Hematopoietic multipotent progenitor cell (in vitro differentiated cells): ENCODE measurements around the gene FAM25A. TPM values are rescaled to one million over a fixed set of nuclear protein-coding genes. Genes with fewer than 3 reads are reported as not detected.
"Not testable (repeated sequence)": the region's sequence is repeated elsewhere in the genome, so short reads cannot be mapped to it uniquely, and the experiment has no call there.

Experiments used
- DNase-seq, 3 donors: peaks; one replicate each; pipeline ENCODE4 v3.0.0-alpha.2; 2011 to 2015; ENCODE audit warnings: low read depth in 2 of 3, low spot score in 2 of 3
- total RNA-seq: library from RNA; depleted of rRNA; stranded (reverse); fragments of >200 nt; gene quantifications from one replicate; pipeline ENCODE4 v1.2.3, GENCODE V29; 2012

FAM25A gene
- total RNA-seq, 1 donor = not detected

DNA sequence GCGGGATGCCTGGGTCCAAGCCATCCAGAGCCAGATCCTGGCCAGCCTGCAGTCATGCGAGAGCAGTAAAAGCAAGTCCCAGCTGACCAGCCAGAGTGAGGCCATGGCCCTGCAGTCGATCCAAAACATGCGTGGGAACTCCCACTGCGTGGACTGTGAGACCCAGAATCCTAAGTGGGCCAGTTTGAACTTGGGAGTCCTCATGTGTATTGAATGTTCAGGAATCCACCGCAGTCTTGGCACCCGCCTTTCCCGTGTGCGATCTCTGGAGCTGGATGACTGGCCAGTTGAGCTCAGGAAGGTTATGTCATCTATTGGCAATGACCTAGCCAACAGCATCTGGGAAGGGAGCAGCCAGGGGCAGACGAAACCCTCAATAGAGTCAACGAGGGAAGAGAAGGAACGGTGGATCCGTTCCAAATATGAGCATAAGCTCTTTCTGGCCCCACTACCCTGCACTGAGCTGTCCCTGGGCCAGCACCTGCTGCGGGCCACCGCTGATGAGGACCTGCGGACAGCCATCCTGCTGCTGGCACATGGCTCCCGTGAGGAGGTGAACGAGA lies 10.9 kb upstream of the FAM25A start:
- DNase-seq = not testable (repeated sequence)

DNA sequence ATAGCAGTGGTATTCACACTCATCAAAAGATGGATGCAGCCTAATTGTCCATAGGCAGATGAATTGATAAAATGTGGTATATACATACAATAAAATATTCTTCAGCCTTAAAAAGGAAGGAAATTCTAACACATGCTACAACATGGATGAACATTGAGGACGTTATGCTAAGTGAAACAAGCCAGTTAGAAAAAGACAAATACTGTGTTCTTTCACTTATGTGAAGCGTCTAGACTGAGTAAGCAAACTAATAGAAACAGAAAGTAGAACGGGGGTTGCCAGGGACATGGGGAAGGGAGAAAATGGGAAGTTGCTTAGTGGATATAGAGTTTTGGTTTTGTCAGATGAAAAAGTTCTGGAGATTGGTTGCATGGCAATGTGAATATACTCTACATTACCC lies 6.6 kb upstream of the FAM25A start:
- DNase-seq = peak in 2 of 3 donors; percentile 11 to 21

DNA sequence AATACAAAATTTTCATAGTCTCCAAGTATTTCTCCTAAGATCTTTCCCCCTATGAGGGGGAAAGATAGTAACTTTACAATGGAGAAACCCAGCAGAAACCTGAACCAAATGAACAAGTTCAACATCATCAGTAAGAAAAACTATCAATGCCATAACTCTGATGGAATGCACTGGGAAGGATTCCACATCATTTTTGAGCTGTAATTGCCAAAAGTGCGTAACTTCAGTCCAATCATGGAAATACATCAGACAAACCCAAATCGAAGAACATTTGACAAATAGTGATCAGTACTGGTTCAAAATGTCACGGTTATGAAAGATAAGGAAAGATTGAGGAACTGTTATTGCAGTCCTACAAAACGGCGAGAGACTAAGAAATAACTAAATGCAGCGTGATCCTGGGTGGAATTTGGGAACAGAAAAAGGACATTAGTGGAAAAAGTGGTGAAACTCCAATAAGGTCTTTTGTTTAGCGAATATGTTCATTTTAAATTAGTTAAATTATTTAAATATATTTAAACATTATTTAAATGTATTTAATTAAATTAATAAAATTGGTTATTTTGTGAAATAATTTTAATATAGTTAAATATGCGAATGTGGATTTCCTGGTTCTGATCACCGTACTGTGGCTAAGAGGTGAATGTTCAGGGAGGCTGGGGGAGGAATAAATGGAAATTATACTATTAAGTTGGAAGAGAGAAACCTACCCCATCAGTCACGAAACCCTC lies 4.9 kb upstream of the FAM25A start:
- not testable (repeated sequence) for DNase-seq

DNA sequence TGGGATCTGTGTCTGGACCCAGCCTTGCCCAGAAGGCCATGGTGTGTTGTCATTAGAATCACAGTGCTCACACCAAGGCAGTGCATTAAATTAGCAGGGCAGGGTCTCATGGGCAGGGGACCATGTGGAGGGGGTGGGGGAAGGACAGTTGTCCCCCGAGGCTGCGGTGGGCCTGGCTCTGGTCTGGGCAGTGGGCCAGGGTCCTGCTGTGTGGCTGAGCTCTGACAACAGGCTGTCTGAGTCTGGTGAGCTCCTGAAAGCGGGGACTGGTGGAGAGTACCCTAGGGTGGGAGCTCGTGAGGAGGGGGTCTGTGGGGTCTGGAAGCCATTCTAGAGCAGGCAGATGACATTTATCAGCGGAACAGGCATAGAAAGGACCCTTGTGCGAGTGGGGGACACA lies 2.0 kb upstream of the FAM25A start:
- DNase-seq = not testable (repeated sequence)

DNA sequence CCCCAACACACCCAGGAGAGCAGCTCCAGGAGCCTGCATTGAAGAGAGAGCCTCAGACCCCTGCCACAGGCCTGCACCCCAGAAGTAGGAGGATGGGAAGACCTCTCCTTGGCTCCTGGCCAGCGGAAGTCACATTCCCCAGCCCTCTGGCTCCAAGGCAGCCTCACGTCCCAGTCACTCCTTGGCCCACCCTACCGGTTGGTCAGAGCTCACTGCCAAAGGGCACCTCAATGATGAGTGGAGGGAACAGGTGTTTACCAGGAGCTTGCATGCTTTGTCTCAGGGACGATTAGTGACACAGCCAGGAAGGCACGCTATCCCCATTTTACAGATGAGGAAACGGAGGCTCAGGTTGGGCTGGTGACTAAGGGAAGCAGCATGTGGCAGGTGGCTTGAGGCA lies 1.0 kb upstream of the FAM25A start:
- DNase-seq = not testable (repeated sequence)

DNA sequence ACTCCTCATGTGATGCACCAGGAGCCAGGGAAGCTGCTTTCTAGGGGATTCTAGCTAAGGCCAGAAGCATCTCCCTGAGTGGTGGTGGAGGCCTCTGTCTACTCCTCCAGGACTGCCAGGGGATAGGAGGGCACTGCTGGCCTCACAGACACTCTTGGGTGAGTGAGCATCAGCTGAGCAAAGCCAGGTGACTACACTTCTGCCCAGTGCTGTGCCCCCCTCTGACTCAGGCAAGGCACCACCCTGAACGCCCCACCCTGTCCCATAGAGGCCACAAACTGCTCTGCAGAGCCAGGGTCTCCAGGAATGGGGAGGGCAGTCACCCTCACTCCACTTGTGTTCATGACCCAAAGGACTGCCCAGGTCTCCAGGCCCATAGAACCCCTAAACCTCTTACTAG lies 590 bp upstream of the FAM25A start:
- not testable (repeated sequence) for DNase-seq

DNA sequence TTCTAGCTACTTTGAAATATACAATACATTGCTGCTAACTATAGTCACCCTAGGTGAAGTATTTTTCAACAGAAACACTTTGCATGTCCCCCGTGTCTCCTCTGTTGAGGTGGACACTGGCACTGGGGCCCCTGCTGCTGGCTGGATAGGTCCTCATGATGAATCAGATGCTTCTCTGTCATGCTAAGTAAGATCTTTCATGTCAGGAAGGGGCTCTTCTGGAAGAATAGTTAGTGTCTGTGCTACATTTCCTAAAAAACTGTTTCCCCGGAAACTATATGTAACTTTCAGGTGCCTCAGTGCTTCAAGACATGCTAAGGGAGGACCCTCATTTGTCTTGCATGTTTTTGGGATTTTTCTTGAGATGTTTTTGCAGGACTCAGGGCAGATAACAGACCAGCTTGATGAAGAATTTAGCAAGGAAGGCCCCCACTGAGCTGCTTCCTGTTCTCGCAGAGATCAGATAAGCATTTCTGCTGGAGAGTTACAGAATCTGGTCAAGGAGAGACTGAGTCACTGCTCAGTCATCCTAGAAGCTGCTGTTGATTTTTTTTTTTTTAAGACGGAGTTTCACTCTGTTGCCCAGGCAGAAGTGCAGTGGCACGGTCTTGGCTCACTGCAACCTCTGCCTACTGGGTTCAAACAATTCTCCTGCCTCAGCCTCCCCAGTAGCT lies 5.3 kb downstream of the FAM25A start:
- DNase-seq = peak in 2 of 3 donors; percentile 22 to 34

DNA sequence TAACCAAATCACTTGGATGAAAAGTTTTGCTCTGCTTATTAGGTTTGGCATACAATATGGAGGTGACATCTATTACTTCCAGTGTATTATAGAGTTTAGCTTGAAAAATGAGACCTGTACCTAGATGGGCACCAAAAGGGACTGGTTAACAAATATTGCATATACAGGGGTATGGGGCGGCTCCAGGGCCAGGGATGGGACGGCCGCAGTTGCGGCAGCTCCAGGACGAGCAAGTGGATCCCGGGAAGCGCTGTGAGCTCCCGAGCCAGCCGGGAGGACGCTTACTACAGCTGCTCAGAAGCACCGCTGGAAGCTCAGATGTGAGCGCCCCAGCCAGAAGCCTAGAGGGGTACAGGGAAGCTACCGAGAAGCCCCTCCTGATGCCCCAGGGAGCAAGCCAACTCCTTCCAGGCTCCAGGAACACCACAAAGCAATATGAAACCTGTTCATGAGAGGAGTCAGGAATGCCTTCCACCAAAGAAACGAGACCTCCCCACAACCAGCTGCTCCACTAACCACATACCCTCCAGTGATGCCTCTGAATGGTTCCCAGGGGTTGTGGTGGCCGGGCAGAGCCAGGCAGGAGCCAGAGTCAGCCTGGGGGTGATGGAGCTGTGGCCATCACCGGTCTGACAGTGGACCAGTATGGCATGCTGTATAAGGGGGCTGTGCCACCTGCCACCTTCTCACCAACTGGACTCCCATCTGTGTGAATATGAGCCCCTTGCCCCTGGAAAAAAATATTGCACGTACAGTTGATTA lies 6.8 kb downstream of the FAM25A start:
- DNase-seq = not testable (repeated sequence)

DNA sequence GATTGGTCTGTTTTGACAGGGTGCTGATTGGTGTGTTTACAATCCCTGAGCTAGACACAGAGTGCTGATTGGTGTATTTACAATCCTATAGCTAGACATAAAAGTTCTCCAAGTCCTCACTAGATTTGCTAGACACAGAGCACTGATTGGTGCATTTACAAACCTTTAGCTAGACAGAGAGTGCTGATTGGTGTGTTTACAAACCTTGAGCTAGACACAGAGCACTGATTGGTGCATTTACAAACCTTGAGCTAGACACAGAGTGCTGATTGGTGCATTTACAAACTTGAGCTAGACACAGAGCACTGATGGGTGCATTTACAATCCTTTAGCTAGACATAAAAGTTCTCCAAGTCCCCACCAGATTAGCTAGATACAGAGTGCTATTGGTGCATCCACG lies 10.3 kb downstream of the FAM25A start:
- not testable (repeated sequence) for DNase-seq

DNA sequence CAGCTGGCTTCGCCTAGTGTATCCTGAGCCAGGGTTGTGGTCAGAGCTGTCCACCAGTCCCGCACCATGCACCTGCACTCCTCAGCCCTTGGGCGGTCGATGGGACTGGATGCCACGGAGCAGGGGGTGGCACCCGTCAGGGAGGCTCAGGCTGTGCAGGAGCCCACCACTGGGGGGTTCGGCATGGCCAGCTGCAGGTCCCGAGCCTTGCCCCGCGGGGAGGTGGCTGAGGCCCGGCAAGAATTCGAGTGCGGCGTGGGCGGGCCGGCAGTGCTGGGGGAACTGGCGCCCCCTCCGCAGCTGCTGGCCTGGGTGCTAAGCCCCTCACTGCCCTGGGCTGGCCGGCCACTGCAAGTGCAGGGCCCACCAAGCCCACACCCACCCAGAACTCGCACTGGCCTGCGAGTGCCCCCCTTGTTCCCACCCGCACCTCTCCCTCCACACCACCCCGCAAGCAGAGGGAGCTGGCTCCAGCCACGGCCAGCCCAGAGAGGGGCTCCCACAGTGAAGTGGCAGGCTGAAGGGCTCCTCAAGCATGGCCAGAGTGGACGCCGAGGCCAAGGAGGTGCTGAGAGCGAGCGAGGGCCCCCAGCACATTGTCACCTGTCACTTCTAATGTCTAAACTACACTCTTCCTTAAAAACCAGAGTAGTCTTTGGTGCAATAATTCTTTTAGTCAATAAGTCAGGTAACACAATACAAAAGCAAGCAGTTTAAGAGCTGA lies 11.0 kb downstream of the FAM25A start:
- no peak for DNase-seq

DNA sequence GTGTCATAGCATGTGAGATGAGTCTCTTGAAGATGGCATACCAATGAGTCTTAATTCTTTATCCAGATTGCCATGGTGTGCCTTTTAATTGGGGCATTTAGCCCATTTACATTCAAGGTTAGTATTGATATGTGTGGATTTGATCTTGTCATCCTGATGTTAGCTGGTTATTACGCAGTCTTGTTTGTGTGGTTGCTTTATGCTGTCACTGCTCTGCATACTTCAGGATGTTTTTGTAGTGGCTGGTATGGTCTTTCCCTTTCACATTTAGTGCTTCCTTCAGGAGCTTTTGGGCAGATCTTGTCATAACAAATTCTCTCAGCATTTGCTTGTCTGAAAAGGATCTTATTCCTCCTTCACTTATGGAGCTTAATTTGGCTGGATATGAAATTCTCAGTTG lies 16.5 kb downstream of the FAM25A start:
- DNase-seq = no peak

DNA sequence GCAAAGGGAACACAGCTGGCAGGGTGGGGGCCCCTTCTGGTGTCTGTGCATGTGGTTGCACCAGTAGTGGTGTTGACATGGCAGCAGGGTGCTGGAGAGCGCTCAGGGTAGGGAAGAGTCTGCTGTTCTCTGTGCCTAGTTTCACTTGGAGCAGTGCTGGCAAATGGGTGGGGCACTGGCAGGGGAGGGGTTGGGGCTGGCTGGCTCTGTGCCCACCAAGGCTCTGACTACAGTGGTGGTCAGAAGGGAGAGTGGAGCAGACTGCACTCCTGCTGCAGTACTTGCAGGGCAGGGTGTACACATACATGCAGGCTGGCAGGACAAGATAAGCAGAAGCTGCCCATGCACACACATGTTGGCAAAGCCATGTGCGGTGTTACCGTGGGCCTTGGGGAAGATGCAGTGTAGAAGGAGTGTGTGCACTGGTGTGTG lies 18.2 kb downstream of the FAM25A start:
- no peak for DNase-seq

DNA sequence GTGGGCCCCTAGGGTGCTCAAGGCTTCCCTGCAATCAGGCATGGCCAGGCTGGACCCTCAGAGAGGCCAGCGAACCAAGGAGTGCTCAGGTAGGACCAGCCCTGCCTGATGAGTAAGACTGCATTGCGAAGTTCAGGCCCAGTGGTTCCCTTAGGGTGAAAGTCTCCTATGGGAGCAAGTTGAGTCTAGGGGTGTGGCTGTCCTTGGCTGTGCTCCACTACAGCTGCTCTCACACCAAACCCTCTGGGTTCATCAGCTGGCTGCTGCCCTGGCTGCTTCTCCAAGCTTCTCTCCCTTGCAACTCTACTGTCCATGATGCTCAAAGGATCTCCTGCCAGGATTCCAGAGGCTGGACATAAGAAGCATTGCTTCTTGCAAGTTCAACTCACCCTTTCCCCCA lies 18.7 kb downstream of the FAM25A start:
- DNase-seq = no peak

DNA sequence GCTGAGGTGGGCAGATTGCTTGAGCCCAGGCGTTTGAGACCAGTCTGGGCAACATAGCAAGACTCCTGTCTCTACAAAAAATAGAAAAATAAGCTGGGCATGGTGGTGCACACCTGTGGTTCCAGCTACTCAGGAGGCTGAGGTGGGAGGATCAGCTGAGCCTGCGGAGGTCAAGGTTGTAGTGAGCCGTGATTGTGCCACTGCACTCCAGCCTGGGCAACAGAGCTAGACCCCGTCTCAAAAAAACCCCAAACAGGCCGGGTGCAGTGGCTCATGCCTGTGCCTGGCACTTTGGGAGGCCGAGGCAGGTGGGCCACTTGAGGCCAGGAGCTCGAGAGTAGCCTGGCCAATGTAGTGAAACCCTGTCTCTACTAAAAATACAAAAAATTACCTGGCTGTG lies 23.5 kb downstream of the FAM25A start:
- DNase-seq = not testable (repeated sequence)

DNA sequence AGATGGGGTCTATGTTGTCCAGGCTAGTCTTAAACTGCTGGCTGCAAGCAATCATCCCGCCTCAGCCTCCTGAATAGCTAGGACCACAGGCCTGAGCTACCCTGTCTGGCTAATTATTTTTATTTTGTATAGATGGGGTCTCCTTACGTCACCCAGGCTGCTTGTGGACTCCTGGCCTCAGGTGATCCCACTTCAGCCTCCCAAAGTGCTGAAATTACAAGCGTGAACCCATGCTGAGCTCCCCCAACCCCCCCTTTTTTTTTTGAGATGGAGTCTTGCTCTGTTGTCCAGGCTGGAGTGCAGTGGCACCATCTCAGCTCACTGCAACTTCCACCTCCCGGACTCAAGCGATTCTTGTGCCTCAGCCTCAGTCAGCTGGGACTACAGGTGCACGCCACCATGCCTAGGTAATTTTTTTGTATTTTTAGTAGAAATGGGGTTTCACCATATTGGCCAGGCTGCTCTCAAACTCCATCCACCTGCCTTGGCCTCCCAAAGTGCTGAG lies 25.4 kb downstream of the FAM25A start:
- no peak for DNase-seq

DNA sequence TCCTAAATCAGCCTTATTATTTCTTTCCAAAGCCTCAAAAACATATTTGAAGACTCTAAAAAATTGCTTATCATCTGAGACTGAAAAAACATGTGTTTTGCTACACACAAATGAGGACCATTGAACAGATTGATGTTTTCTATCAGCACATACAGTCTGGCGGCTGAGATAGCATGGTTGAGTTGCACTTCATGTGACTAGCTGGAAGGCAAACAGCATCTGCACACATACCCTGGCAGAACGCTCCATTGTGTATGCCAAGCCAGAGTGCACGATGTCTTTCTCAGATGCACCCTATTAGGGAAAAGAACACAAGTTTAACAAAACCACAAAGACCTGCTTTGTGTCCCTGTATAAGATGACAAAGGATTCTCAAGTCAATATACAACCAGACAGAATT lies 33.0 kb downstream of the FAM25A start:
- DNase-seq = no peak

DNA sequence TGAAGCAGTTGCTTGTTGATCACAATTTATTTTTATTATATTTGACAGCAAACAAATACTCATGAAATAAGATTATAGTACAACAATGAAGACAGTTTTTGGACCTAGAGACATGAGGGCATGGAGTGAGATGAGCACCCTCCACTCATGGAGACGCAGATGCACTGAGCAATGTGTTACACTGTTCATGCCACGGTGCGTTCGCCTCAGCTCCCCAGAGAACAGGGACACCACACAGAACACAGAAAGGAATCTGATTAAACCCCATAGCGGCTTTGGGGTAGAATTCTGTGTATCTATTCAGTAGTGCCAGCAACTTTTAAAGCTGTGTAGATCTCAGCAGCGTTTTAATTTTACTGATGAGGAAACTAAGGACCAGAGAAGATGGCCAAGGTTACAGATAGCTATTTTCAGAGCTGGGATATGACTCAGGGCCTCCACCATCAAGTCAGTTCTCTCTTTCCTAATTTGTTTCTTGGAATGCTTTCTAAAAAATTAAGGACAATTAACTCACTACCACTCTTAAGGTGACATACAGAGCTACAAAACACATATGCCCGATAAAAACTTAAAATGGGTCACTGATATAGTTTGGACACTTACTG lies 33.6 kb downstream of the FAM25A start:
- no peak for DNase-seq

DNA sequence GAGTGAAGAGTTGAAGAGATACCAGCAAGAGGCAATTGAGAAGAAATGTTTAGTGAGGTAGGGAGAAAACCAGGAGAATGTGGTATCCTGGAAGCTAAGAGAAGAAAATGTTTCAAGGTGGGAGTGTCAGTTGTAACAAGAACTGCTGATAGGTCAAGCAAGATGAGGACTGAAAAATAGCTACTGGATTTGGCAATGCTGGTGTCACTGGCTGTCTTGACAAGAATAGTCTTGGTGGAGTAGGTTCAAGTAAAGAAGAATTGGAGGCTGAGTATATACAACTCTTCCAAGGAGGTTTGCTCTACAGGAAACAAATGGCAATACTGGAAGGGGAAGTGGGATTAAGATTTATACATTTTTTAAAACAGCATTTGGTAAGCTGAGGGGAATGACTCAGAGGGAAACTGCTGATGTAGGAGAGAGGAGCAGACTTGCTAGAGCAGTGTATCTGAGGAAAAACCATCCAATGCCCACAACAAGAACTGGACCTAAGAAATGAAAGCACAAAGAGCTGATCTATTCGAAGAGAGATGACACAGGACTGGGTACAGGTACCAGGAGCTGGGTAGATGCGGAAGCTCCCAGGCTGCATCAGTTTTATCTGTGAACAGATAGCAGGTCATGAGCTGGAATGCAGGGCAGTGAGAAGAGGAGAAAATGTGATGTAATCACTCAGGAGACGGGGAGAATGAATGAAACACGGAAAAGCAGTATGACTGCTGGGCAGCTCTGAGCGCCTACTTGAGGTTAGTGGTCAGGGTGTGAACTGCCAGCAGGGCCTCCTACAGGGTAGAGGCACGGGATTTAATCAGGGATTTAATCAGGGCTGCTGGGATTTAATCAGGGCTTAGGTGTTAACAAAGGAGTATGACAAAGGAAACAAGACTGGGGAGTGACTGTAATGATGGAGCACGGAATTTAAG lies 34.5 kb downstream of the FAM25A start:
- peak in 2 of 3 donors; percentile 41 to 54 for DNase-seq

DNA sequence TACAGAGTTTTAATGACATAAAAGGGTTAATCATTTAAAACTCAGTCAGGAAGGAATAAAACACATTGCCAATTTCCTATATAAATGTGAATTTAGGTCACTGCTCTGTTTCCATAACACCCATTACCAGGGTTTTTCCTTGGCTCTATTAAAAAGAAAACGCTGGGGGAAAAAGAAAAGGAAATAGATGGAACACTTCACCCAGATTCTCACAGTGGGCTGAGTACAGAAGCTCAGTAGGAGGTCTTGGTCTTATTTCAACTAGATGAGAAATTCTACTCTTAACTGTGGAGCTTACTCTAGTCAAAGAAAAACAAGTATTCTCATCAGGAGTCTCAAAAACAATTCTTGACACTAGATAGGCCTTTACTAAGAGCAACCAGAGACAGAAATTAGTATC lies 38.1 kb downstream of the FAM25A start:
- DNase-seq = no peak
